Measurements from ENCODE around the gene HOXB1.
"Not testable (repeated sequence)": the region's sequence is repeated elsewhere in the genome, so short reads cannot be mapped to it uniquely, and the experiment has no call there.

The HOXB1 gene

DNA sequence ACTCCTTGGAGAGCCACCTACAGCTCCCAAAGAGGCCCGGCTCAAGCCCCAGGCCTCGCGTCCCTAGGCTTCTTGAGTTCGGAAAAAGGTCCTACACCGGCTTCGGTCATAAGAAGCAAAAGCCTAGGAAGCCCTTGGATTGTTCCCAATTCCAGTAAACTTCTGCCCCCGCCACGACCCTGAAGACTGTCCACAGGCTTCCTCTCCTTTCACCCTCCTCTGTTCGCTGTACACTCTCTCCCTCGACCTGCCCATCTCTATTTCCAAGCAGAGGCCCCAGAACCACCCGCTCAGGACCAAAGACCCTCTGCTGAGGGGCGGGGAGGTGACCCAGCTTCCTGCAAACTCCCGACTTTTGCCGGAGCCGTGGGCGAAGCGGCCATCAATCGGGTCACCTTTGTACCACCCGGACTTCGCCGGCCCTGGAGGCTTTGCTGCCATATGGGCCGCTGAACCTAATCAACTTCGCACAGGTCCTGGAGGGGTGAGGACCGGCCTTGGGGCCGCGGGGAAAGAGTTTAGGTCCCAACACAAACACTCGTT lies 11.4 kb upstream of the HOXB1 start:
- DNase-seq = no peak

DNA sequence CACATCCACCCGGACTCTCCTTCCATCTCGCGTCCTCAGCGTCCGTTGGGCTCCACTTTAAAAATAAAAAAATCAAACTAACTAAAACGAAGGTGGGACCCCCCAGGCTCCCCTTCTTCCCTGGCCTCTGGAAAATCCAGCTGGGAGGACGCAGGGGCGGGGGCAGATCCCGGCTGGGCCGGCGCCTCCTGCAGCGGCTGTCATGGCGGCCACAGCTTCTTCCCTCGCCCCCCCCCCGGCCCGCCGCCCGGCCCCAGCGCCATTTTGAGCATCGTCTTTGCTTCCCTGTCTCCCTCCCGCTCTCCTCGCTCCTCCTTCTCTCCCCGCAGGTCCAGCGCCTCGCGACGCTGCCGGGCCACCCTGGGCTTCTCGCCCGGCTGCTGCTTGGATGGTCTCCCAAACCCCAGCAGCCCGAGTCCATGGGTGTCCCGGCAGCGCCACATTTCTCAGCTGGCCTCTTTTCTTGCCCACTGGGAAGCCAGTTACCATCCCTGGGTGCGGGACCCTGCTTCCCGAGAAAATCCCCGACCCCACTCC lies 10.8 kb upstream of the HOXB1 start:
- peak; percentile 22 for DNase-seq

DNA sequence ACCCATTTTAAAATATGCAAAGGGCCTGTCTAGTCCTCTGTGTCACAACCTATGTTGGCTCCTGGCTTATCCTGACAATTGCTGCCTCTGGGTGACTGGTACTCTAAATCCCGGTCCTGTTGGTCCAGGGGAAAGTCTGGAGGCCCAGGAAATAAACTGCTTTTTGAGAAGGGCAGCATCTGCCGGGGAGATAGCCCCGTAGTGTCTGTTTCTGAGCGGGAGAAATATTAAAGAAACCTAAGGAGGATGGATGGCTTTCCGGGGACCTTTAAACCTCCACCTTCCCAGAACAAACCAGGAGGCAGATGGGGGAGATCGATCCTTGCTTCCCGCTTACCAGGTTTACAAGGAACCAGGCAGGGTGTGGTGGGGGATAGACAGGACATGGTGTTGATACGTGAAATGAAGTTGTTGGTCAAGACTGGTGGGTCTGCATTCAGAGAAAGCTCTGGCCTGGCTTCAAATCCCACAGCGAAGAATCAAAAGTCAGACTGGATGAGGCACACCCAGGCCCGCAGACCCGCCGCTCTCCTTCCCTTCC lies 10.3 kb upstream of the HOXB1 start:
- DNase-seq = no peak

DNA sequence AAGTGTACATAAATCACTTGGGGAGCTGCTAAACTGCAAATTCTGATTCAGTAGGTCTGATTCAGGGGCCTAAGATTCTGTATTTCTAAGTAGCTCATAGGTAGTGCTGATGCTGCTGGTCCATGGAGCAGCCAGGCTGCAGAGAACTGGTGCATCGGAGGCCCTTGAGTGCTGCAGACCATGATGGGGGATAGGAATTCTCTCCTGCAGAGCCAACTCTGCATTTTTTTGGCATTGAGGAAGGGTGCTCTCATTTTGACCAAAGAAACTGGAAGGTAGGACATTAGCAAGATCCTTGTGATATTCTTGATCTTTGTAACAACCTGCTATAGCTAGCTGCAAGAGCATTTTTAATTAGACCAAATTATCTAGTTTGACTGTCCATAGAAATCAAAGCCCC lies 9.4 kb upstream of the HOXB1 start:
- DNase-seq = no peak

DNA sequence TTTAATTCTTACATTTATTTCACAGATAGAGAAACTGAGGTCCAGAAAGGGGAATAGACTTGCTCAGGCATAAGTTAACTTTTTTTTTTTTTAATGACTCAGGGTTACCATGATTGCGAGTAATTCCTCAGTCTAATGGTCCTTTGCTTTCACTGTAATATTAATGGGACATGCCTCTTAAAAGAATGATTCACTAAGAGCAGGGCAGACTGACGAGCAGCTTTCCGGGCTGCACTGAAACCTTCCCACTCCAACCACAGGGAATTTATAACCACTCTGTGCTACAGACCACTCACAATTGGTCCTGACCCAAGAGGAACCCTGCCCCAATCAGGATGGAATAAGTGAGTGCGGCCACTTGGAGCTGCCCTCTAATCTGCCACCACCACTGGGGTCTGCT lies 8.4 kb upstream of the HOXB1 start:
- DNase-seq = no peak

DNA sequence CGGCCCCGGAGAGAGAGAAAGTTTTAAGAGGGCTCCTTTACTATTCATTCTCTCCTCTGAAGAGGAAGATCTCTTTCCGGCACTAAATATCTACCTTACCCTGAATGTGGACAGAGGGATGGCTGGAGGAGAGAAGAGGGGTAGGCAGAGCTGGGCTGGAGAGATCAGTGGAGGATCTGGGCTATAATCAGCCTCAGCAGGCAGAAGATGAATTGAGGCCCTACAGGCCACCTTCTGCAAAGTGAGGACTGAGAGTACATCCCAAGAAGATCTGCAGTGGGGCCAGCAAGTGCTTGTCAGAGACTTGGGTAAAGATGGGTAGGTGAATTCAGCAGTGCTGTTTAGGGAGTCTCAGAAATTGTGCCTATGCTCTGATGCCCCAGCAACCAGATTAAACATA lies 6.5 kb upstream of the HOXB1 start:
- DNase-seq = no peak

DNA sequence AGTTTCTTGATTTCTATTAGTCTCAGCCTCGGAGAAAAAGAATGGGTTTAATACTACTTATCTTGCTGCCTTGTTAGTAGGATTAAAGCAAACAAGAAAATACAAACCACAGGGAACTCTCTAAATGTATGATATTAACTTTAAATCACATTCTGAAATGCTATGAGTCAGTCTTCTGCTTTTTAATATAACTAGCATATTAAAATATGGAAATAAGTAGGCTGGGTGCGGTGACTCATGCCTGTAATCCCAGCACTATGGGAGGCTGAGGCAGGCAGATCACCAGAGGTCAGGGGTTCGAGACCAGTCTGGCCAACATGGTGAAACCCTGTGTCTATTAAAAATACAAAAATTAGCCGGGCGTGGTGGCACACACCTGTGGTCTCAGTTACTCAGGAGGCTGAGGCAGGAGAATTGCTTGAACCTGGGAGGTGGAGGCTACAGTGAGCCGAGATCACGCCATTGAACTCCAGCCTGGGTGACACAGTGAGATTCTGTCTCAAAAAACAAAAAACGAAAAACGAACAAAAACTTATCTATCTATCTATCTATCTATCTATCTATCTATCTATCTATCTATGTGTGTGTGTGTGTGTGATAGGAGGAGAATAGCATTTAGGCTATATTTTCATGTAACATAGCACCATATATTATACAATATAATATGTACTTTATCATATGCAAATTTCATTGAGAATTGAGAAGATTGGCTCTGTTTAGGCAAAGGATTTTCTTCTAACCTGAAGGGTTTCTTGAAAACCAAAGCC lies 5.2 kb upstream of the HOXB1 start:
- DNase-seq = not testable (repeated sequence)

DNA sequence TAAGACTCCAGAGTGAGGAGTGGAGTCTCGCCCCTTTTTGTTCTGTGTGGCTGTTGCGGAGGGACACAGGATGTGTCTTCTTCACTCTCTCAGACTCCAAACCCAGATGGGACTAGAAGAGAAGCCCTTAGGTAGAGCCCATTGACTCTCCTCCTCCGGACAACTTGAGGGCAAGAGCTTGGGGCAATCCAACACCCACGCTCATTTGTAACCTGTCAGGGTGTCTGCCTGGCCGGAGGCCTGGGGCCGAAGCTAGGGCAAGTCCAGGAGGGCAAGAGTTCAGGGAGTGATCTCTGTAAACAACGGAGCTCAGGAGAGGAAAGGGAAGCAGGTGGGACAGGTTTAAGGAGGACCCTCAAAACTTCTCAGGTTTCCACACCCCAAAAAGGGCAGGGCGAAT lies 1.4 kb upstream of the HOXB1 start:
- no peak for DNase-seq

DNA sequence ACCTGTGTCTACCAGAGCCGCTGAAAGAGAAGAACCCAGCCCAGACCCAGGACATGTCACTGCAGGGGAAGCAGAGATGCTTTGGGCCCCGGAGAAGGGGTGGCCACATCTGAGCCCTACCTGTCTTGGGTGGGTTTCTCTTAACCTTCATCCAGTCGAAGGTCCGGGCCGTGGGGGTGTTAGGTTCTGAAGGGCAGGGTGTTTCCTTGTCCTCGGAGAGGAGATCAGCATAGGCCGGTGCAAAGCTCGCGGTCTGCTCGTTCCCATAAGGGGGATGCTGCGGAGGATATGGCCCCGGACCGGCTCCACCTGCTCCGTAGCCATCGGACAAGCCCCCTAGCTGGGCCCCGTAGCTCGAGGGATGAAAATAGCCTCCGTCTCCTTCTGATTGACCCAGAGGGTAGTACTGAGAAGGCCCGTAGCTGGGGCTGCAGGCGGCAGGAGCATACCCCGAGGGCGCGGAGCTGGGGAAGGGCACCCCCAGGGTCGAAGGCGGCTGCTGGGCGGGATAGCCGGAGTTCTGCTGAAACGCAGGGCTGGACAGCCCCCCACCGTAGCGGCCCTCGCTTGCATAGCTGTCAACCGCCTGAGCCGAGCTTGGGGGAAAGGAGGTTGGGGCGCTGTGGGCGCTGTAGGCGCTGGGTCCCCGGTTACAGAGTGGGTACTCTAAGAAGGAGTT lies 464 bp downstream of the HOXB1 start:
- no peak for DNase-seq

DNA sequence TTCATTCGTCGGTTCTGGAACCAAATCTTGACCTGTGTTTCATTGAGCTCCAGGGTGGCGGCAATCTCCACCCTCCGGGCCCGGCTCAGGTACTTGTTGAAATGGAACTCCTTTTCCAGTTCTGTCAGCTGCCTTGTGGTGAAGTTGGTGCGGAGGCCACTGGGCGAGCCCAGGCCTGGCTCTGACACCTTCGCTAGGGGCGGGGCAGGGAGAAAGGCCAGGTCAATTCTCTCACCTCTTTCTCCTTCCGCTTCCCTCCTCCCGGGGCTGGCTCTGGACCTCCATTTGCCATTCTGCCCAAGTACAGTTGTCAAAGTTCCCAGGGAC lies 1.2 kb downstream of the HOXB1 start:
- DNase-seq = no peak

DNA sequence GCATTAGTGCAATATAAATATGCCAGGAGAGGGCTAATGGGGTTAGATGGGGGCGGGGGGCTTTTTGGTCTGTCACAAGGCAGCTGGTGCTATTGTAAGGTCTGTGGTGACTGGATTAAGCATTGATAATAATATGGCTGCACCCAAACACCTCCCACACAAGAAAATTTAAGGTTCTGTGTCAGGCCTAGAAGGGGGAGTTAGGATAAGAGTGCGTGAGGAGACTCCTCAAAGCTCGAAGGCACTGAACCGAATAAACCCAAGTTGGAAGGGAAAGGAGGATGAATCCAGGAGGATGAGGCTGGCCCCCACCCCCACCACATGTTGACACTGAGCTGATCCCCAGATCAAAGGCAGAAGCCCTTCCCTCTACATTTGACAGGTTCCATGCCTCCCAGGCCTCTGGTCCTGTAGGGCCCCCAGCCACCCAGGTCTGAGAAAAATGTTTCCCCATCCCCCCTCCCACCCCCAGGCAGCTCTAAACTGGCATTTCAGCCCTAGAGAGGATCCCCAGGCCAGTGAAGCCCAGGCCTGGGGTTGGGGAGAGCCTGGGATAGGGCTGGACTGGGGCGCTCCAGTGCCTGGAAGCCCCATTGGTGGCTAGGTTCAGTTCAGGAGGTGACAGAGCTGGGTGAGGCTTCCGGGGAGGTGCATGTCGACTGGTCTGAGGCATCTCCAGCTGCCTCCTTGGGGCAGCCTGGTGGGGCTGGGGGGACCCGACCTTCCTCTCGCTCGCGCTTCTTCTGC lies 1.7 kb downstream of the HOXB1 start:
- no peak for DNase-seq

DNA sequence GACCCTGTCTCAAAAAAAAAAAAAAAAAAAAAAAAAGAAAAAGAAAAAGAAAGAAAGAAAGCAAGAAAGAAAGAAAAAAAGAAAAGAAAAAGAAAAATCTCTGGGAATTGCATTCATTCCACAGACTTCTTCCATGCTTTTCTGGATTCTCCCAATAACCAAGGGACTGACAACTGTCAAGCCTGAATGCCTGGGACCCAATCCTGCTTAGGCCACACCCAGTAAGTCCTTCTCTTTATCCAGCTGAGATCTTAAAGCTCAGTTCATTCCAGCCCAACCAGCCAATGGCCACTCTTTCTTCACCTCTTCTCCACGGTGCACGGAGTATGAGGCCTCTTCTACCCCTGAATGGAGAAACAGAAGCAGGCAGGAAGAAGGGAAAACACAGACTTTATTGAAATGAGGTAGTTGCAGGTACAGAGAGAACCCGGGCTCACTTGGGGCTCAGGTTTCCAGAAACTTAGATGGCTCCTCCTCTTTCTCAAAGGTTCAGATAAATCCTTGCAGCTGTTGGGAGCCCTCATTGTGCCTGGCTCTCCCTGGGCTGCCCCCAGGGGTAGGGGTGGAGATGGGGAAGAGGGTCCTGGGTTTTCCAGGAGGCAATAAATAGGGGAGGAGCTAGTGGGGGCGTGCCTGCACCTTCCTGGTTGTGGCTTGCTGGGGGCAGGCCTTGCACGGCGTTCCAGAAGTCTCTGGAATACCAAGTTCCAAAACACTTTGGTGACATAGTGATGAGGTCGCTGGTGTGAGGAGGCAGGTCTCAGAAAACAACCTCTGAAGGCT lies 2.5 kb downstream of the HOXB1 start:
- DNase-seq = no peak

DNA sequence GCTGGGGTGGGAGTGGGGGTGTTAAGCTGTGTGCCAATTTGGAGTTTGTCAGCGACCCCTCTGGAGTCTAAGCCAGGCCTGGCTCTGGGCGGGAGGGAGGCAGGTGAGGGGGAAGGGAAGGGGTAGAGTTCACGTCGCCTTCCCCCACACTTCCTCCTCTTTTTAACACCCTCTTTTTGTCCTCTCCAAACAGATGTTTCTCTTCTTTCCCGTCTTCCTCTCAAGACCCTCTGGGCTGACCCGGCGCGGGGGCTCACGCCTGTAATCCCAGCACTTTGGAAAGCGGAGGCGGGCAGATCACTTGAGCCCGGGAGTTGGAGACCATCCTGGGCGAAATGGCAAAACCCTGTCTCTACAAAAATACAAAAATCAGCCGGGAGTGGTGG lies 3.3 kb downstream of the HOXB1 start:
- no peak for DNase-seq

DNA sequence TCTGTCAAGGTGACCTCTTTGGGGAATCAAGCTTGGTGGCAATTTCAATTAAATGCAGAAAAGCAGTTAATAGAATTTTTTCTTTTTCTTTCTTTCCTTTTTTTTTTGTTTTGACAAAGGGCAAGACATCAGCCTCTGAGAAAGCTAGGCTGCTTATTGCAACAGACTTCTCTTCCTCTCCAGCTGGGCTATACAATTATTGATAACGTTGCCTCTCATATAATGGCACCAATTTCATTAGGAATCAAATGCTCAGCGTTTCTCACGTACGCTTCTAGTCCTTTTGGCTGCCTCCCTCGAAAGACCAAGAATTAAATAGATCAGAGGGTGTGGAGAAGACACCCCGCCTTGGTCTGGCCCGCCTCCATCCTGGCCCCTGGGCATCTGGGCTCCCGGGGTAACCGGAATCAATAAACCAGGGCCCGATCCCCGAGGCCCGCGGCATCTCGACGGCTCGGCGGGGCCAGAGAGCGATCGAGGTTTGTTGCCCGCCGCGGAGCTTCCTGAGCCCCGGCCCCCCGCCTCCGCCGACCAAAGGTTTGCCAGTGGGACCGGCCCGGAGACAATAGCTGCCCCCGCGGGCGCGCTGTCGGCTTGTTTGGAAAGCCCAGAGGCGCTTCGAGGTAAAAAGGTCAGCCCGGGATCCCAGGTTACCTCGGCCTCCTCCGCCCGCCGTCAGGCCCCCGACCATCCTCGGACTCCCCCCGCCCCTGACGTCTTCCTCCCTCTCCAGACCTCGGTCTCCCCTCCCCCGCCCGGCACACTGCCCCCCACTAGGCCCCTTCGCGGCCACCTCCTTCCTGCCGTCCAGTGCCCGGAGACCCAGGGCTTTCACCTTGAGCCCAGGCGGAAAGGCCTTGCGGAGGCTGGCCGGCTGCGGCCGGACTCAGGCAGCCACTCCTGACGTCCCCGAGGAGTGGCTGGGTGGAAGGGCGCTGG lies 3.9 kb downstream of the HOXB1 start:
- DNase-seq = no peak

DNA sequence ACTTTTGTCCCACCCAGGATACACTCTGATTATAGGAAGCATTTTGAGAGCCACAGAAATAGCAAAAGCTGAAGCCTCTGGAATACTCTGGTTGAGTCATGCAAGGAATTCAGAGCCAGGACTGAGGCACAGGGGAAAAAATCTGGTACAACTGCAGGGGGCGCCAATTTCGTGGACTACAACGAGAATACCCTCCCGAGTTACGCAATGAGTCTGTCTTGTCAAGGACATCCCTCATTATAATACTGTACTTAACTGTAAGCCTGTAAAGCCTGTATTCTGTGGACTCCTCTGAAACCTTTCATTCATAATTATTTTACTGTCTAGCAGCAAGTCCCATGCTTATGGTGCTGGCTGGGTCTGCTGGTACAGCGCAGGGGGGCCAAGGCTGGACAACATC lies 7.8 kb downstream of the HOXB1 start:
- no peak for DNase-seq

DNA sequence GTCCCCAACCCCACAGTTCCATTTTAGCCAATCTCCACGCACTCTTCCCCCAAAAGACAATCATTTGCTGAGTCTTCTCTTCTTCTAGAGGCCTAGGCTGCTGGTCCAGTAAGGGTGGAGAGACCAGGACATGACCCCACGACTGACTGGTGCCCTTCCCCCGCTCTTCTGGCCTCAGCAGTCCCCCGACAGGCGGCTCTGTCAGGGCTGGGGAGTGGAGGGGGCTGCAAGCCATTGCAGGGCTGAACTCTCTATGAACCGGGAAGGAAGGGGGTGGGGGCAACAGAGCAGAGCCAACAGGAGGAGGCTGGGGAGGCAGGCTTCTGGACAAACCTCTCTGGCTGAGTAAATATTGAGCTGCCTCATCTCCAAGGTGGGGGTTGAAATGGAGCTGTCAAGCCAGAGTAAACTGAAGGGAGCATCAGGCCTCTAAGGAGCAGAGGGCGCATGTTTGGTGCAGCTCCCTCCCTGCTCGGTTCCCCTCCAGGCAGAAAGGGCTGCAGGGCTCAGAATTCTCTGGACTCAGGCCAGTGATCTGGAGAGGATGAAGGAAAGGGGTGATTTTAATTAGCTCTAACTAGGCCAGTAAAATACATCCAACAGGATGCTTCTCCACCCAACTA lies 8.7 kb downstream of the HOXB1 start:
- no peak for DNase-seq

DNA sequence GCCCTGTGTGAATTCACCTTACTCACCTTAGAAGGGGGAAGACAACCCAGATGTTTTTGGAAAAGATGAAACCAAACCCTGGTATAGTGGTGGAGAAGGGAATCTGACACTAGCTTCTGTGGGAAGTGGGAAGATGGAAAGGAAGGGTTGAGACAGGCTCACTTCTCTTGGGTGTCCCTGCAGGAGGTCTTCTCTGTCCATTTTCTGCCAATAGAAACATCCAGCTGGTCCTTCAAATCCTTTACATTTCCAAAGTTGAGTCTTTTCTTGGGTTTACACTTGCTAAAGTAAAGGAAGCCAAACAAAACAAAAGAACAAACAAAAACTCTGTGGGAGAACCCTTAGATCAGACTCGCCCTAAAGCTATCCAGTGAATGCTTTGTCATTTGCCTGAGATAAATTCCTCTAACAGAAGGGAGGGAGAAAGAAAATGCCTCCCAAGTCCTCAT lies 10.2 kb downstream of the HOXB1 start:
- DNase-seq = no peak

DNA sequence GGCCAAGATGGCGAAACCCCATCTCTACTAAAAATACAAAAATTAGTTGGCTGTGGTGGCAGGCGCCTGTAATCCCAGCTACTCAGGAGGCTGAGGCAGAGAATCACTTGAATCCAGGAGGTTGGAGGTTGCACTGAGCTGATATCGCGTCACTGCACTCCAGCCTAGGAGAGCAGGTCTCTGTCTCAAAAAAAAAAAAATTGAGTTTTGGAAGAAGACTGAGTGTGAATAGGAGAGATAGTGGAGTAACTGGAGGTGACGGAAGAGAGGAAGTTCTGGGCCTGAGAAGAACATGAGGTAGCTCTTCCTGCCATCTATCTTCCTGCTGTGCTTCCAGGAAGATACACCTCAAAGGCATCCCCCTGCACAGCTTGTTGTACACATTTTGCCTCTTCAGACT lies 11.4 kb downstream of the HOXB1 start:
- DNase-seq = no peak

DNA sequence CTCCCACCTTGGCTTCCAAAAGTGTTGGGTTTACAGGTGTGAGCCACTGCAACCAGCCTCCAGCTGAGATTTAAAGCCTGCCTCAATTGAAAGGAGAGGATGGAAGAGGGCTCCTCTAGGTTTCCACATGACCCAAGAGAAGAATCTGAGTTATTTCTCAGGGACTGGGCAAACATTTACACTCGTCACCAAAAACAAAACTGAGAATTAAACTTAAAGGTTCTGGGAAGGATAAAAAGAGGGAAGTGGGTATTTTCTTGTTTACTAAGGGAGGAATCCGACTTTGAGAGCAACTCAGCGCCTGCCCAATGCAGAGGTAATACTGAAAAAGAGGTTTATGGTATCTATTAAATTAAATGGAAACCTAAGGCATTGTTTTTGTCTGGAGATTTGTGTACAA lies 13.3 kb downstream of the HOXB1 start:
- DNase-seq = no peak
